Measurements from ENCODE around the gene GIGYF1. TPM values are rescaled to one million over a fixed set of nuclear protein-coding genes. Genes with fewer than 3 reads are reported as not detected.

The GIGYF1 gene
- total and polyA plus RNA-seq, 2 of the 13 experiments (the other 11 are each of a cell fraction or from before 2014, with no cell fraction given): 7.6 to 16.1 TPM

GRCh38 chr7:100705320-100705752, 11.3 kb upstream of the GIGYF1 start (continued):
- TF ChIP-seq MEIS2 (CRISPR knock-in tag; IDR thresholded peaks at IDR 0.05) (peak; percentile 70), YY1 (IDR thresholded peaks at IDR 0.05; ENCODE audit: insufficient read depth, insufficient replicate concordance, low read depth, low read length) (peak; percentile 45), HDAC2 (CRISPR knock-in tag; IDR thresholded peaks at IDR 0.05) (peak; percentile 35; the same call in 1 of the 2 replicates), ZBTB46 (CRISPR knock-in tag; IDR thresholded peaks at IDR 0.05; ENCODE audit: borderline replicate concordance) (no peak), ZNF34 (CRISPR knock-in tag; IDR thresholded peaks at IDR 0.05; ENCODE audit: borderline replicate concordance) (peak; percentile 98), ZFYVE20 (CRISPR knock-in tag; IDR thresholded peaks at IDR 0.05; ENCODE audit: borderline replicate concordance, low read depth) (peak; percentile 45; the same call in 1 of the 2 replicates), ZNF670 (CRISPR knock-in tag; IDR thresholded peaks at IDR 0.05; ENCODE audit: borderline replicate concordance) (no peak; the same call in 1 of the 2 replicates), NR1H2 (CRISPR knock-in tag; IDR thresholded peaks at IDR 0.05; ENCODE audit: borderline replicate concordance, low read depth) (0 out of 2 replicates have a peak, but pooled peaks have one; percentile 27), ZNF615 (CRISPR knock-in tag; IDR thresholded peaks at IDR 0.05; ENCODE audit: borderline replicate concordance) (no peak), ZNF570 (CRISPR knock-in tag; IDR thresholded peaks at IDR 0.05; ENCODE audit: borderline replicate concordance) (no peak), ZNF781 (CRISPR knock-in tag; IDR thresholded peaks at IDR 0.05; ENCODE audit: borderline replicate concordance, not compliant biosample characterization) (peak; percentile 12), ZBTB21 (CRISPR knock-in tag; IDR thresholded peaks at IDR 0.05) (no peak), IKZF4 (CRISPR knock-in tag; IDR thresholded peaks at IDR 0.05; ENCODE audit: borderline replicate concordance, low read depth, not compliant biosample characterization) (peak; percentile 19), RXRA (CRISPR knock-in tag; IDR thresholded peaks at IDR 0.05) (0 out of 2 replicates have a peak, but pooled peaks have one; percentile 2), ZNF282 (IDR thresholded peaks at IDR 0.05; ENCODE audit: partially characterized antibody) (no peak), KDM2A (CRISPR knock-in tag; IDR thresholded peaks at IDR 0.05; ENCODE audit: borderline replicate concordance, low read depth) (0 out of 2 replicates have a peak, but pooled peaks have one; percentile 23), KDM6A (CRISPR knock-in tag; IDR thresholded peaks at IDR 0.05; ENCODE audit: low read depth) (no peak), ZFP41 (CRISPR knock-in tag; IDR thresholded peaks at IDR 0.05; ENCODE audit: borderline replicate concordance) (peak; percentile 20; the same call in 1 of the 2 replicates)
- TF ChIP-seq, protein P1, sequence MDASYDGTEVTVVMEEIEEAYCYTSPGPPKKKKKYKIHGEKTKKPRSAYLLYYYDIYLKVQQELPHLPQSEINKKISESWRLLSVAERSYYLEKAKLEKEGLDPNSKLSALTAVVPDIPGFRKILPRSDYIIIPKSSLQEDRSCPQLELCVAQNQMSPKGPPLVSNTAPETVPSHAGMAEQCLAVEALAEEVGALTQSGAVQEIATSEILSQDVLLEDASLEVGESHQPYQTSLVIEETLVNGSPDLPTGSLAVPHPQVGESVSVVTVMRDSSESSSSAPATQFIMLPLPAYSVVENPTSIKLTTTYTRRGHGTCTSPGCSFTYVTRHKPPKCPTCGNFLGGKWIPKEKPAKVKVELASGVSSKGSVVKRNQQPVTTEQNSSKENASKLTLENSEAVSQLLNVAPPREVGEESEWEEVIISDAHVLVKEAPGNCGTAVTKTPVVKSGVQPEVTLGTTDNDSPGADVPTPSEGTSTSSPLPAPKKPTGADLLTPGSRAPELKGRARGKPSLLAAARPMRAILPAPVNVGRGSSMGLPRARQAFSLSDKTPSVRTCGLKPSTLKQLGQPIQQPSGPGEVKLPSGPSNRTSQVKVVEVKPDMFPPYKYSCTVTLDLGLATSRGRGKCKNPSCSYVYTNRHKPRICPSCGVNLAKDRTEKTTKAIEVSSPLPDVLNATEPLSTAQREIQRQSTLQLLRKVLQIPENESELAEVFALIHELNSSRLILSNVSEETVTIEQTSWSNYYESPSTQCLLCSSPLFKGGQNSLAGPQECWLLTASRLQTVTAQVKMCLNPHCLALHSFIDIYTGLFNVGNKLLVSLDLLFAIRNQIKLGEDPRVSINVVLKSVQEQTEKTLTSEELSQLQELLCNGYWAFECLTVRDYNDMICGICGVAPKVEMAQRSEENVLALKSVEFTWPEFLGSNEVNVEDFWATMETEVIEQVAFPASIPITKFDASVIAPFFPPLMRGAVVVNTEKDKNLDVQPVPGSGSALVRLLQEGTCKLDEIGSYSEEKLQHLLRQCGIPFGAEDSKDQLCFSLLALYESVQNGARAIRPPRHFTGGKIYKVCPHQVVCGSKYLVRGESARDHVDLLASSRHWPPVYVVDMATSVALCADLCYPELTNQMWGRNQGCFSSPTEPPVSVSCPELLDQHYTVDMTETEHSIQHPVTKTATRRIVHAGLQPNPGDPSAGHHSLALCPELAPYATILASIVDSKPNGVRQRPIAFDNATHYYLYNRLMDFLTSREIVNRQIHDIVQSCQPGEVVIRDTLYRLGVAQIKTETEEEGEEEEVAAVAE (CRISPR knock-in tag; IDR thresholded peaks at IDR 0.05; ENCODE audit: borderline replicate concordance): no peak
- TF ChIP-seq, protein P2, sequence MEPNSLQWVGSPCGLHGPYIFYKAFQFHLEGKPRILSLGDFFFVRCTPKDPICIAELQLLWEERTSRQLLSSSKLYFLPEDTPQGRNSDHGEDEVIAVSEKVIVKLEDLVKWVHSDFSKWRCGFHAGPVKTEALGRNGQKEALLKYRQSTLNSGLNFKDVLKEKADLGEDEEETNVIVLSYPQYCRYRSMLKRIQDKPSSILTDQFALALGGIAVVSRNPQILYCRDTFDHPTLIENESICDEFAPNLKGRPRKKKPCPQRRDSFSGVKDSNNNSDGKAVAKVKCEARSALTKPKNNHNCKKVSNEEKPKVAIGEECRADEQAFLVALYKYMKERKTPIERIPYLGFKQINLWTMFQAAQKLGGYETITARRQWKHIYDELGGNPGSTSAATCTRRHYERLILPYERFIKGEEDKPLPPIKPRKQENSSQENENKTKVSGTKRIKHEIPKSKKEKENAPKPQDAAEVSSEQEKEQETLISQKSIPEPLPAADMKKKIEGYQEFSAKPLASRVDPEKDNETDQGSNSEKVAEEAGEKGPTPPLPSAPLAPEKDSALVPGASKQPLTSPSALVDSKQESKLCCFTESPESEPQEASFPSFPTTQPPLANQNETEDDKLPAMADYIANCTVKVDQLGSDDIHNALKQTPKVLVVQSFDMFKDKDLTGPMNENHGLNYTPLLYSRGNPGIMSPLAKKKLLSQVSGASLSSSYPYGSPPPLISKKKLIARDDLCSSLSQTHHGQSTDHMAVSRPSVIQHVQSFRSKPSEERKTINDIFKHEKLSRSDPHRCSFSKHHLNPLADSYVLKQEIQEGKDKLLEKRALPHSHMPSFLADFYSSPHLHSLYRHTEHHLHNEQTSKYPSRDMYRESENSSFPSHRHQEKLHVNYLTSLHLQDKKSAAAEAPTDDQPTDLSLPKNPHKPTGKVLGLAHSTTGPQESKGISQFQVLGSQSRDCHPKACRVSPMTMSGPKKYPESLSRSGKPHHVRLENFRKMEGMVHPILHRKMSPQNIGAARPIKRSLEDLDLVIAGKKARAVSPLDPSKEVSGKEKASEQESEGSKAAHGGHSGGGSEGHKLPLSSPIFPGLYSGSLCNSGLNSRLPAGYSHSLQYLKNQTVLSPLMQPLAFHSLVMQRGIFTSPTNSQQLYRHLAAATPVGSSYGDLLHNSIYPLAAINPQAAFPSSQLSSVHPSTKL (CRISPR knock-in tag; IDR thresholded peaks at IDR 0.05): peak; percentile 9; the same call in 1 of the 2 replicates

All from HepG2 (cell line).